ENCODE data around the gene MYO1H. TPM values are rescaled to one million over a fixed set of nuclear protein-coding genes. Genes with fewer than 3 reads are reported as not detected.
"Not testable (repeated sequence)": the region's sequence is repeated elsewhere in the genome, so short reads cannot be mapped to it uniquely, and the experiment has no call there.

The MYO1H gene
- total RNA-seq: not detected

DNA sequence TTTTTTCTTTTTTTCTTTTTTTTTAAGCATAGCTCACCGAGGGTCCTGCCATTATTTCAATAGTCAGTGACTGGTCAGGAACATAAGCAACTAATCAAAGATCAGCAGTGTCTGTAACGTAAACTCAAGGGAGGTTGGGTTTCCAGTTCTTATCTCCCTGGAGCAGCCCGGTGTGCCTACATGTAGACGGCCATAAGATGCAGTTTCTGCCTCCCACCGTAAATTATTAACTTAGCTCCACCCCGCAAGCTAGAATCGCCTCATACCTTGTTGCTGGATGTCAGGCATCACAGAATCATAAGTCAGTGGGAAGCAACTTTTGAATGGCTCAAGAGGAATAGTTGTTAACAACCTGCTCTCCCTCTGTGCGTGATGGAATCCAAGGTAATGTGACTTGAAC lies at the start of gene MYO1H:
Gene MYO1H (plus strand): TSS at position 312 of the 400 bp plus-strand sequence. CDS start 61 bp downstream, at position 373.
- DNase-seq: no peak

DNA sequence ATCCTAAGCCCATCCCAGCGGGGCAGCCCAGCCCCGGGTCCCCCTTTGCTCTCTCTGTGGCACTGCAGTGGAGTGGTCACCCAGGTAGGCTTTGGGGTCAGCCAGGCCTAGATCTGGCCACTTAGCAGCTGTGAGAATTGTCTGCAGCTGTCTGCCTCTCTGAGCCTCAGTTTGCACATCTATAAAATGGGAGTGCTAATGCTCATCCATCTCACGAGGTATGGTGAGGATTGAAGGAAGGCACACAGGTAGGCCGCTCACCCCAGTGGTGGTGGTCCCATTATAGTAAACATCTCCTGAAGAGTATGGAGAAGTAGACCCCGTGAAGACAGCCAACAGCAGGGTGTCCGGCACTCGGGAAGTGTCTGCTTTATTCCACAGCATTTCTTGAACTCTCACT lies 47.9 kb upstream of the MYO1H start:
- DNase-seq: no peak

DNA sequence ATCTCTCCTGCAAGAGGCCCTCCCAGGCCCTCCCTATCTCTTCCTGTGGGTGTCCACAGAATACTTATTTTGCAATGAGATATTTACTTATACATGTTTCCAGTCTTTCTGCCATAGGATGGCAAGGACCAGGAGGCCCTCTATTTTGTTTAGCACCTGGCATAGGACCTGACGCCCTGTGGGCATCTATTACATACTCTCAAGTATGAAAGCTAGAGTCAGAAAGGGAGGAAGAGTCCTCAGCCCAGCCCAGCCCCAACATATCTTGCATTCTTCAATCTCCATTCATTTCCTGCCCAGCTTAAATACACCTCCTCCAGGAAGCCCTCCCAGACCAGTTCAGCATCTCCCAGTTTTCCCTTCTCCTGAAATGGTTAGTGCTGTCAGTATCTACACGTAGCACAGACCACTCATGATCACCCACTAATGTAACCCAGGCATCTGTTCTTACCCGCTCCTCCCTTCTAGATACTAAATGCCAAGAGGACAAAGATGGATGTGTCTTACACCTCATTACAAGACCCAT lies 46.0 kb upstream of the MYO1H start:
- no peak for DNase-seq

GRCh38 chr12:109302358-109302757 lies 45.3 kb upstream of the MYO1H start:
- no peak for DNase-seq

GRCh38 chr12:109302770-109303169 lies 44.9 kb upstream of the MYO1H start:
- no peak for DNase-seq

DNA sequence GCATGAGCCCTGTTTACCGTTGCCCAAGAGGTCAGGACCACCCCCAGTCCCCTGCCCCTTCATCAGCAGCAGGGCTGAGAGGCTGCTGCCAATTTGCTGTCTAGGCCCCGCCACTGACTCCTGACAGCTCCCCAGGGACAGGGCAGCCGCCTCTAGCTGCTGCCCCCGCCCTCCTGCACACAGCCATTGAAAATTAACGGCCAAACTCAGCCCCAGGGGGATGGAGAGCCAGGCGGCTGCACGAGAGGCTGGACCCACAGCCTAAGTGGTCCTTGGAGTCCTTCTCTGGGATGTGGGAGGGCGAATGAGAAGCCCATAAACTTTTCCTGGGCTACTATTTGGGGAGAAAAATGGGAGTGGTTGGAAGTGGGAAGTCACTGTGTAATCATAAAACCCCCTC lies 43.2 kb upstream of the MYO1H start:
- DNase-seq: no peak

DNA sequence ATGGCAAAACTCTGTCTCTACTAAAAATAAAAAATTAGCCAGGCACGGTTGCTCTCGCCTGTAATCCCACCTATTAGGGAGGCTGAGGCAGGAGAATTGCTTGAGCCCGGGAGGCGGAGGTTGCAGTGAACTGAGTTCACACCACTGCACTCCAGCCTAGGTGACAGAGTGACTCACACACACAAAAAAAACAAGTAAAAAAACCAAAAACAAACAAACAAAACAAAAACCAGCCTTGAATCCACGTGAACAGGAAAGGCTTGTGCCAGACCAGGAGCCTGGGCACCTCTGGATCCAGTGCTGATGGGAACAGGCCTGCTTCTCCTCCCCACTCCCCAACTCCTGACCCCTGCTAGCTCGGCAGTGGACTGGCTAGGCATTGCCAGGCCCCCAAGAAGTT lies 42.2 kb upstream of the MYO1H start:
- no peak for DNase-seq

- no peak for DNase-seq
These were observed 40.6 kb upstream of the MYO1H start for GRCh38 chr12:109307051-109307450.

- no peak for DNase-seq
These were observed 38.9 kb upstream of the MYO1H start, which contains the start of gene FOXN4 for GRCh38 chr12:109308534-109309380. Gene FOXN4 (minus strand): TSS chr12:109309284. CDS start chr12:109308321, 963 bp downstream.

DNA sequence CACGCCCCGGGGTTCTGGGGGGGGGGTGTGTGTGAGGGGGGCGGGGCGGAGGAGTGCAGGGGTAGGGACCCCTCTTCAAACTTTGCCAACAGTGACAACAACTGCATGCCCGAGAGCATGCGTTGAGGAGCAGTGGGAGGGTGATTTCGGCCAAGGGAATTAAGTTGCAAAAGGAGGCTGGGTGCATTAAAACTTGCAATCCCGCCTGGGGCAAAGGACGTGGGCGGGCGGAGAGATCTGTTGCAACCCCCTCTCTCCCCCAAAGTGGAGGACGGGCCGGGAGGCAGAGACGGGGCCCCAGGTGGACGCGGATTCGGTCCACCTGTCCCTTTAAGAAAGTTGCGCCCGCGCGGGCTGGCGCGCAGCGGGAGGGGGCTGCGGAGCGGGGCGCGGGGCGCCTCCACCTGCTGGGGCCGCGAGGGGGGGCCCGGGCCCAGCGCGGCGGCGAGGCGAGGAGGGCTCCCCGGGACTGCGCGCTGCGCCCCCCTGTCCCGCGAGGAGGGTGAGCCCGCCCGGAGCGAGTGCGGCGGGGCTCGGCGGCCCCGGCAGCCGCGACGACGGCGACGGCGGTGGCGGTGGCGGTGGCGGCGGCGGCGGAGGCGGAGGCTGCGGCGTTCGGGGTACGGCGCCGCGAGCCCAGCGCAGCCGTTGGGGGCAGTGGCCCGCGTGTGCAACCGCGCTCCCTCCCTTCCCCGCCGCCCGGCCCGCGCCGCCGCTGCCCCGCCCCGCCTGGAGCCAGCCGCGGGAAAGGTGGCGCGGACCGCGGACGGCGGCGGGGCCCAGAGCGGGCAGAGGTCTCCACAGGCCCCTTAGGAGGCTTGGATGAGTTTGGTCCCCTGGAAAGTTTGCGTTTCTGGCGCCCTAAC lies 38.1 kb upstream of the MYO1H start:
- DNase-seq: no peak

DNA sequence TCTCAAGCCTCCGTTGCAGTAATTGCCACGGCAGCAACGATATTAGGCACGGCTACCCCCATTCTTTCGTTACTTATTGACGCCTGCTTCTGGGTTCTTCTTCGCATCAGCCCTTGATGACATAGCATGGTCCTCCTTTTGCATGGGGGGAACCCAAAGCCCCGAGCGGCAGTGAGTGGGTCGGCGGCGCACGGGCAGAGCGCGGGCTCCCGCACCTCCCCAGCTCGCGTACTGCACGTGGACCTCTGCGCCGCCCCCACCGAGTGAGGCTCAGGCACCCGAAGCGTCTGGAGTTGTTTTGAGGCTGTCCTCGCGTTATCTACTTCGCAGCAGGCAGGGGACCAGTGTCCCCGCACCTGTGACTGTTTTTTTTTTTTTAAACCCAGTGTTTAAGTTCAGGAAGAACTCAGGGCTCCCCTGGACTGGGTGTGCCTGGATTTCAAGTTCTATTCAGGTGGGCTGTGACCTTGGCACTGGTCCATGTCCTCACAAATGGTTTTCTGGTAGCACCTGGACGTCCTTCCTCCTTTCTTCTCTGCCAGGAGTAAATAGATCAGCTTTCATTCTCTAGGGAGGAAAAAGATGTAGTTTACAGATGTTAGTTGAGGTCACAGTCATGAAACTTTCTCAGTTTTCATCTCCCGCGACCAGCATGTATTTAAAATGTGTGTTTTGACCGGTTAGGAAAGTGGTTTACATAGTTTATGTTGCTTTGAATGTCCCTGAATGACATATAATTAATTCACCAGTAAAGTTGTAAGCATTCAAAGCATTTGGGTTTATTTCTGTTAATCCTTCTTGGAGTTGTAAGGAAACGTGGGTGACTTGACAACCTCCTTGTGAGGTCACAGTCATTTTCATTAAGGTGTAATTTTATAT lies 37.2 kb upstream of the MYO1H start:
- no peak for DNase-seq

DNA sequence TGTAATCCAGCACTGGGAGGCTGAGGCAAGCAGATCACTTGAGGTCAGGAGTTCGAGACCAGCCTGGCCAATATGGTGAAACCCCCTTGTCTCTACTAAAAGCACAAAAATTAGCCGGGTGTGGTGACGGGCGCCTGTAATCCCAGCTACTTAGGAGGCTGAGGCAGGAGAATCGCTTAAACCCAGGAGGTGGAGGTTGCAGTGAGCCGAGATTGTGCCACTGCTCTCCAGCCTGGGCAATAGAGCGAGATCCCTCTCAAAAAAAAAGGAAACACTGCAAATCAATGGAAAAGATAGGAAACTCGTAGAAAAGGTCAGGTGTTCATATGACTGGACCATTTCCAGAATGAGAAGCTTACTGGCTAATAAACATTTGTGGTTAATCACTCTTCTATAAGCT lies 26.4 kb upstream of the MYO1H start:
- DNase-seq: not testable (repeated sequence)

DNA sequence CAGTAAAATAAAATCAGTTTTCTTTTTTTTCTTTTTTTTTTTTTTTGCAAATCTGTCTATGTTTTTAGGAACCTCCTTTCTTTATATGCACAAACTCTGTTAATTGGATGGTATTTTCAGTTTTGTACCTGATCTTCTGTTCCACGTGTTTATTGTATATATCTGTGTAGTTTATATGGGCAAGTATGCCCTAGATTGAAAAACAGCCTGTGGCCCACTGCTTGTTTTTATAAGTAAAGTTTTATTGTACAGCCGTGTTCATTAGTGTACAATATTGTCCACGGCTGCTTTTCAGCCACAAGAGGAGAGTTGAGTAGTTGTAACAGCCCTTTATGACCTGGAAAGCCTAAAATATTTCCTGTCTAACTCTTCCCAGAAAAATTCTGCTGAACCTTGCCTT lies 18.7 kb upstream of the MYO1H start:
- no peak for DNase-seq

DNA sequence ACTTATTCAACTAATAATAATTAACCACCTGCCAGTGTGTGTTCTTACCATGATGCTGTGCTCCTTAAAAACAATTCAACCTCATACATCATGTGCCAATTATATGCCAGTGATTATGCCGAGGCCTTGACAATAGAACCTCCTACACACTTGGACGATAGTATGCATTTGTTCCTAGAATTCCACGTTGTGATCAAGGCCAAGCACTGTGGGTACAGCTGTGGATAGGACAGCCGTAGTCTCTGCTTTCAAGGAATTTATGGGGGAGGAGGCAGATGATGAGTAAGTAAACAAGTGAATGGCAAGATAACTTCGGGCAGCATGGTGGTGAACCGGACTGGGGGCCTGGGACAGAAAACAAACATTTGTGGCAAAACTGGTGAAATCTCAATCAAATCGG lies 18.0 kb upstream of the MYO1H start:
- DNase-seq: no peak

DNA sequence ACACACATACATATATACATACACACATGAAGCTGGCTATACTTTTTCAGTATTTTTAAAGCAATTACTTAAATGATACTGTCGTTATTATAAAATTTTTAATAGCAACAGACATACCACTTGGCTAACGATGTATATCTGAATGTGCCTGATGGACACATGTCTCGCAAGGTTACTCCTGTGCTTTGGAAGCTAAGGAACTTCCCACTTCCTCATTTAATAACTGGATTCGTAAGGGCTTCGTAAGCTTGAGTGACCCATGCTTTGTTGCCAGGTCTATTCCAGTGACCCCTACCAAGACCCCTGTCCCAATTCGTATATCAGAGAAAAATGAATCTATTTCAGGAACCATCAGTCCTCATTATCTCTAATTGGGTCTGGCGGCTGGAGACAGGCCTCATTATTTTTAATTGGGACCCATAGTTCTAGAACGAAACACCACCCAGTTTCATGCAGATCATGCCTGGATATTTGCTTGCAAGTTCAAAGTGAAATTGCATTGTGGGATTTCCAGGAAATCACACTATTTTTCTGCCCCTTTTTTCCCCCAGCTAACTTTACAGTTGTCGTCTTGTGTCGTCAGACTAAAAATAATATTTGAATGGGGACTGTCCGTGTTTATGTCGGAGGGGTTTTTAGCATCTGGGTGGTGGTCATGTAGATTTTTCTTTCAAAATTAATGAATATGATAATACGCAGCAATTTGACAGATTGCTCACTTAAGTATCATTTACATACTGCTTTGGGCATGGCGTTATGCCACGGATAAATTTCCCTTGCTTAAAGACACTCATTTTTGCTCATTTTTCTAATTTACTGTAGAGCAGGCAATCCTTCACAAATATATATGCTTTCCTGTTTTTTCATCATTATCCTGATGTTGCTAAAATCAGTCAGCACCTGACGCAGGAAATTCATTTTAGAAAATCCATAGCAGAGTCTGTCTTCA lies 17.1 kb upstream of the MYO1H start:
- no peak for DNase-seq

- DNase-seq: no peak
These were observed 16.3 kb upstream of the MYO1H start for GRCh38 chr12:109331301-109331952.

DNA sequence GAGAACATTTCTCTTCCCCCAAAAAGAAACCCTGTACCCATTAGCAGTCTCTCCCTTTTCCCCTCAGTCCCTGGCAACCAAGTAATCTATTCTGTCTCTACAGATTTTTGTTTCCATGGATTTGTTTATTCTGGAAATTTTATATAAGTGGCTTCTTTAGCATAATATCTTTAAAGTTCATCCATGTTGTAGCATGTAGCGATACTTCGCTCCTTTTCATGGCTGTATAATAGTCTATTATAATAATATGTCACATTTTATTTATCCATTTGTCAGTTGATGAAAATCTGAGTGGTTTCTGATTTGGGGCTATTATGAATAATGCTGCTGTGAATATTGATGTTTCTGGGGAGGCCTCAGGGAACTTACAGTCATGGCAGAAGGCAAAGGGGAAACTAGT lies 12.8 kb upstream of the MYO1H start:
- DNase-seq: no peak

- DNase-seq: no peak
These were observed 11.1 kb upstream of the MYO1H start for GRCh38 chr12:109336593-109336992.

DNA sequence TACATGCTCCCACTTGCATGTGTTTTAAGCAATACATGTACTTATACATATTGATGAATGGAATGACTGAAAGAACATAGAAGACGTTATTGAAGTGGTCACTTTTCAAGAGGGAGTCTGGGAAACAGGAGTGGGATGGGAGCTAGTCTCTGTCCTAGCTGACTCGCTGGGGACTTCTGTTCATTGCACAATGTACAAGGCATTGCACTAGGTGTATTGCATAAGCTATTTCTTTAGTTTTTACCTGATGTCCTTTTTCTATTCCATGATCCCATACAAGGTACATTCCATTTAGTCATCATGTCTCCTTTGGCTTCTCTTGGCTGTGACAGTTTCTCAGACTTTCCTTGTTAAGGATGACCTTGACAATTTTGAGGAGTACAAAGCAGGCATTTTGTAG lies 4.0 kb upstream of the MYO1H start:
- DNase-seq: no peak

DNA sequence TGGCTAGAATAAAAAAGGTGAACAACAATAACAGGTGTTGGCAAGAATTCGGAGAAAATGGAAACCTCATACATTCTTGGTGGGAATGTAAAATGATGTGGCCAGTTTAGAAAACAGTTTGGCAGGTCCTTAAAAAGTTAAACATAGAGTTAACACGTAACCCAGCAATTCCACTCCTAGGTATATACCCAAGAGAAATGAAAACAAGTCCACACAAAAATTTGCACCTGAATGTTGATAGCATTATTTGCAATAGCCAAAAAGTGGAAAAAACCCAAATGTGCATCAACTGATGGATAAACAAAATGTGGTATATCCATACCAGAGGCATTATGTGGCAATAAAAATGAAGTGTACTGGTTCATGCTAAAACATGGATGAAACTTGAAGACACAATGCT lies 2.3 kb upstream of the MYO1H start:
- DNase-seq: no peak

DNA sequence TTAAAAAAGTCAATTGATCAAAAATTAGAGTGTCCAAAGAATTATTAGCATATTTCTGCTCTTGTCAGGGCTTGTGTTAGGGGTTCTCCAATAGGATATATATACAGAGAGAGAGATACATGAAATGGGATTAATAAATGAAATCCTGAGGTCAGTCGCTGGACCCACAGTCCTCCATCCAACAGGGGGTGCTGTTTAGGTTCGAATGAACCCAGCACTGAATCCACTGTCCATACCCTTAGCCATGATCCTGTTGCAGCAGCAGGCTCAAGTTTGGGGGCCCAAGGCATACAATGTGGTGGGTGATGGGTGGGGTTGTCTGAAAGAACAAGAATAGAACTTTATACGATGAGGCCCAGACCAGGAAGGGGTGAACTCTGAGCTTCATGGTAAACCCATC lies 780 bp upstream of the MYO1H start:
- no peak for DNase-seq

Measured in effector CD4-positive, alpha-beta T cell (primary cell).